Activated naive CD4-positive, alpha-beta T cell treated with anti-CD3 and anti-CD28 coated beads, Interleukin-2, amount 10 ng/mL, durations not matched to agents 7 days and 5 days (primary cell): ENCODE measurements around the gene KSR1.

ENCODE experiments used
- CTCF ChIA-PET: fragments of 350-600 bp; sonication (Branson Sonifier 250); formaldehyde crosslinking; loops from one replicate; lab custom pipeline; 2021; ENCODE audit warnings: antibody characterized with exemption; lab: Charles Lee
- DNase-seq: peaks from one replicate; pipeline ENCODE4 v3.0.0-alpha.2; 2020
- H3K27ac Mint-ChIP-seq: one replicate; pipeline ENCODE4 v1.8.0; 2021; ENCODE audit warnings: mild to moderate bottlenecking, moderate library complexity, mixed read lengths
- H3K27me3 Mint-ChIP-seq: one replicate; pipeline ENCODE4 v1.8.0; 2021; ENCODE audit warnings: mild to moderate bottlenecking, mixed read lengths
- H3K36me3 Mint-ChIP-seq: one replicate; pipeline ENCODE4 v1.8.0; 2021; ENCODE audit warnings: mixed read lengths
- H3K4me1 Mint-ChIP-seq: one replicate; pipeline ENCODE4 v1.8.0; 2021; ENCODE audit warnings: mixed read lengths
- H3K4me3 Mint-ChIP-seq: one replicate; pipeline ENCODE4 v1.8.0; 2021; ENCODE audit warnings: mild to moderate bottlenecking, moderate library complexity, mixed read lengths
- H3K9me3 Mint-ChIP-seq: one replicate; pipeline ENCODE4 v1.8.0; 2021; ENCODE audit warnings: mixed read lengths

The KSR1 gene

DNA sequence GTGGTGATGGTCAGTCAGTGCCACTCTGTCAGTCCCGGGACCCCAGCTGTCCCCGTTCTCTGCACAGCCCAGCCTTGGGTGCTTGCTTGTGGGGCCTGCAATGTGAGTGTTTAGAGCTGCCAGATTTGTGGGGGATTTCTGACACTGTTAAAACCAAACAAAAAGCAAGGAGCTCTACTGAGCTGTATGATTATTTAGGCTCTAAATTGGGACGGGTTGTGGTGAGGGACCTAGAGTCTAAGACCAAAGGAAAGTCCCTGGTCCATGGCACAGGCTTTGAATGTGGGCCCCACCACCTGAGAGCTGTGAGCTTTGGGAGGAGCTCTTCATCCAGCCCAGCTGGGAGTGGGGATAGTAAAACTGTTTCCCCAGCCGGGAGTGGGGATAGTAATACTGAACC lies 63.3 kb downstream of the KSR1 start:
- Mint-ChIP-seq H3K27ac (no peak overlapping the region), H3K4me3 (no peak overlapping the region), H3K9me3 (no peaks in the 10 kb centered on the region), H3K4me1 (peaks cover 33% of the 10 kb centered on the region), H3K27me3 (no peaks in the 10 kb centered on the region), H3K36me3 (no peaks in the 10 kb centered on the region)
- CTCF ChIA-PET = interaction anchor here (1.1 kb wide), 1 partner anchor 50 kb away, joined by 3 read pairs; no protein-coding TSS in a partner anchor
- no peak for DNase-seq

DNA sequence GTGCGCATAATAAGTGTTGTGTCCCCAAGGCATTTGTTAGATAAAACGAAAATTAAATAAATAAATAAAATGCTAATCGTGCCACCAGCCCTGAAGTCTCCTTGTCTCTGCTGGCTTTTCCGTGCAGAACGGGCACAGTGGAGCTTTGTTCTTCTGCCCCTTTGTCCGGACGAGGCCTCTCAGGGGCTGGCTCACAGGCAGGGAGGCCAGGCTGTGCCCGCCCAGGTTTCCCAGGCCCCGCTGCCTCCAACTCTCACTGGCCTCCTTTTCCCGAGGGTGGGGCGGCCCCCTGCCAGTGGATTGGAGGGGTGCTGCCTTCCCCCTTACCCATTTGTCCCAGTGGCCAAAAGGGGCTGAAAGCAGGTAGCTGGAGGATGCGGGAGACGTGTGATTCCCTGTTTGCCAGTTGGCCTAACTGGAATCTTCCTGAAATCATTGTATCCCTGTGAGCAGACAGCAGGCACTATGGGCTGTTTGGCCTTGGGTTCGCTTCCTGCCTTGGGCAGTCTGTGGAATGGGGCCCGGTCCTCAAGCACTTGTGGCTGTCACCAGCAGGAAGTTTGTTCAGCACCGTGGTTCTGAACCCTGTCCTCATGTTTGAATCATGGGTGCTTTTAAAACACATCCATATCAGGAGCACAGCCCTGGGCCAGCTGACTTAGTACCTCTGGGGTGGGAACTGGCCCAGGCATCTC lies 64.4 kb downstream of the KSR1 start:
- Mint-ChIP-seq H3K27ac (peak overlapping the region; percentile 25), H3K4me1 (peaks cover 41% of the 10 kb centered on the region), H3K4me3 (no peak overlapping the region), H3K36me3 (no peaks in the 10 kb centered on the region), H3K27me3 (no peaks in the 10 kb centered on the region), H3K9me3 (no peaks in the 10 kb centered on the region)
- CTCF ChIA-PET = interaction anchor here (1.0 to 1.1 kb wide), 2 partner anchors 14 to 49 kb away, joined by 3 read pairs; no protein-coding TSS in a partner anchor
- no peak for DNase-seq

DNA sequence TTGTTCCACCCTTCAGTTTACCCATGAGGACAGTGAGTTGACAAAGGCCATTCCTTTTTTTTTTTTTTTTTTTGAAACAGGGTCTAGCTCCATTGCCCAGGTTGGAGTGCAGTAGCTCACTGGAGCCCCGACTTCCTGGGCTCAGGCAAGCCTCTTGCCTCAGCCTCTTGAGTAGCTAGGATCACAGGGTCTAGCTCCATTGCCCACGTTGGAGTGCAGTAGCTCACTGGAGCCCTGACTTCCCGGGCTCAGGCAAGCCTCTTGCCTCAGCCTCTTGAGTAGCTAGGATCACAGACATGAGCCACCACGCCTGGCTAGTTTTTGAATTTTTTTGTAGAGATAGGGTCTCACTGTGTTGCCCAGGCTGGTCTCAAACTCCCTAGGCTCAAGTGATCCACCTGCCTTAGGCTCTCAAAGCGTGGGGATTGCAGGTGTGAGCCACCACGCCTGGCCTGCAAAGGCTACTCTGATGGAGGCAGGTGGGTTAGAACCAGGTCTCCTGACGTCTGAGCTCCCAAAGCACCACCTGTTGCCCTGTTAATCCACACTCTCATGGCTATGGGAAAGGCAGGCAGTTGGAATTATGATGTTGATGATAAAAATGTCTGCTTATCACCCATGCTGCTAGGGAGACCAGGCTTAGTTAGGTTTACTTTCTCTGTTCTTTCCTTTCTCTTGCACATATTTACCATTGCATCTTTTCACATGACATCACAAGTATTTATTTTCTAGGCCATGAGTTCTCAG lies 65.2 kb downstream of the KSR1 start:
- Mint-ChIP-seq H3K36me3 (peaks cover 1% of the 10 kb centered on the region), H3K27ac (no peak overlapping the region), H3K27me3 (no peaks in the 10 kb centered on the region), H3K9me3 (no peaks in the 10 kb centered on the region), H3K4me1 (peaks cover 47% of the 10 kb centered on the region), H3K4me3 (no peak overlapping the region)
- no peak for DNase-seq
- CTCF ChIA-PET = interaction anchor here (1.0 kb wide), 1 partner anchor 14 kb away, joined by 3 read pairs; no protein-coding TSS in a partner anchor

DNA sequence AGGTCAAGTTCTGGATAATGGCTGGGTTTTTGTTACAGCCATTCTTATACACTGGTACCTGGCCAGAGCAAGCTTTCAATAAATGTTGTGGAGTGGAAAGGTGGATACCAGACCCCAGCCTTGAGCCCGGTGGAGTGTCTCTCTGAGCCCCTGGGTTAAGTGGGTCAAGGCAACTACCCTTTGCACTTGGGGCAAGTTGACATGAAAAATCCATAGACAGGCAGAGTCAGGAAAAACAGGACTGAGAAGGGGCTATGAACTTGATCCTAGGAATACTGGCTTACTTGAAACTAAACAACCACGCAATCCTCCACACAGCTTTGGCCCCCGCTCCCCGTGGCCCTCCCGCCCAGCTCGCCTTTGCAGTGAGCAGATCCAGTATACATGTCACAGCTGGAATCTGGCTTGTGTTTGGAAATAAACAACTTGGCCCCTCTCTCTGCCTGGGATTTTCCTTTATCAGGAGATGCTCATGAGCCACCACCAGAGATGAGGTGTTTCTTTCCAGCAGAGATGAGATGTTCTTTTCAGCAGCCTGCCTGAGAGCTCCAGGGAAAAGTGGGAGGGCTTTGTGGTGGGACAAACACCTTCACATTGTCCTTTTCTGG lies 65.9 kb downstream of the KSR1 start:
- no peaks in the 10 kb centered on the region for H3K27me3 Mint-ChIP-seq

DNA sequence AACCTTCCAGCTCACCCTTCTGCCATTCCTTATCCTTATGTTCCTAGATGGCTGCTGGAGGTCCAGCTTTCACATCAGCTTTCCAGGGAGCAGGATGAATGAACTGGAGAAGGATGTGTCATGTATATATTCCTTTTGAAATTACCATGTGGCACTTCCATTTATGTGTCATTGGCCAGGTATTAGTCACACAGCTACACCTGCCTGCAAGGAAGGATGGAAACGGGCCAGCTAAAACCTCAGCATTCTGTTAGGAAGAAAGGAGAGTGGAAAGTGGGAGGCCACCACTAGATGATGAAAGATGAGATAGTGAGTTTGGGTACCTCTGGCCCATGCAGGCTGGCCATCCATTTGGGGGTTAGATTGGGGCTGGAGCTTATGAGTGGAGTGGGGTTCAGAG lies 67.5 kb downstream of the KSR1 start:
- Mint-ChIP-seq H3K4me1 (peaks cover 62% of the 10 kb centered on the region), H3K27me3 (no peaks in the 10 kb centered on the region), H3K4me3 (no peak overlapping the region), H3K9me3 (no peaks in the 10 kb centered on the region), H3K27ac (no peak overlapping the region), H3K36me3 (peaks cover 3% of the 10 kb centered on the region)
- CTCF ChIA-PET = interaction anchor here (1.2 to 1.3 kb wide), 2 partner anchors 11 to 56 kb away, joined by 3 to 6 read pairs; no protein-coding TSS in a partner anchor
- no peak for DNase-seq

More for the DNA sequence above, 65.9 kb downstream of the KSR1 start:
- no peak overlapping the region for H3K27ac Mint-ChIP-seq
- DNase-seq = no peak
- H3K36me3 Mint-ChIP-seq = peaks cover 3% of the 10 kb centered on the region
- no peak overlapping the region for H3K4me3 Mint-ChIP-seq
- CTCF ChIA-PET = no interaction called here
- peaks cover 54% of the 10 kb centered on the region for H3K4me1 Mint-ChIP-seq
- H3K9me3 Mint-ChIP-seq = no peaks in the 10 kb centered on the region

DNA sequence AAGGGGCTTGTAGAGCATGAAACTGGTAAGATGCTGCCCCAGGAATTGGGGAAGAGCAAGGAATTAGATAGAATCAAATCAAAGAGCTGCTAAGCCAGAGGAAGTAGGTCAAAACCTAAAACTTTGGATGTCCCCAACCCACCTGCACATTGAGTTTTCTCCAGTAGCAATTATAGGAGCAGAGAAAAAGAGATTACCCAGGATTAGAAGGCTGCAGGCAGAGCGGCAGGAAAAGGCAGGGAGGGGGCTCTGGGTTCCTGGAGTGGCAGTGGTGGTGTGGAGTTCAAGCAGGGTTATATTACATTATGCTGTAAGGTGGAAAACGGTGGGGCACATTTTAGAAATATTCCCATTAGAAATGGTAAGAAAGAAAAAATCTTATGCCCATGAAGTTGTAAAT lies 68.3 kb downstream of the KSR1 start:
- Mint-ChIP-seq H3K36me3 (peaks cover 4% of the 10 kb centered on the region), H3K9me3 (no peaks in the 10 kb centered on the region), H3K27me3 (no peaks in the 10 kb centered on the region), H3K4me1 (peaks cover 68% of the 10 kb centered on the region), H3K27ac (no peak overlapping the region), H3K4me3 (no peak overlapping the region)
- no peak for DNase-seq
- CTCF ChIA-PET = interaction anchor here (1.2 to 1.3 kb wide), 2 partner anchors 12 to 55 kb away, joined by 3 to 6 read pairs; no protein-coding TSS in a partner anchor

DNA sequence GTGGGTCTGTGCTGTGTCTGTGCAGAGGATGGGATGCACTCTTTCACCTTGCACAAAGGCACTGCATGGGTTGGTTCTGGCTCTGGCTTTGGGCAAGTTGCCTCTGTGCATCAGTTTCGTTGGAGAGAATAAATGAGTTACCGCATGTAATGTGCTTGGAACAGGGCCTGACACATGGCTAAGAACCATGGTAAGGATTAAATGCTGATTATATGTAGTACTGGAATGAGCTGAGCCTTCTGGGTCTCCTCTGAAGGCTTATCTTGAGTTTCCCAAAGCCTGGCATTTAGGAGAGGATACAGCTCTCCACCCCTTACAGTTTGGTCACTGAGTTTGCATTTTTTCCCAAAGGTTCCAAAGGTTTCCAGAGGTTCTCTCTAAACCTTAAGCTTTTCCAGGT lies 69.1 kb downstream of the KSR1 start:
- Mint-ChIP-seq H3K4me1 (peaks cover 72% of the 10 kb centered on the region), H3K27ac (no peak overlapping the region), H3K27me3 (no peaks in the 10 kb centered on the region), H3K36me3 (peaks cover 6% of the 10 kb centered on the region), H3K4me3 (no peak overlapping the region), H3K9me3 (no peaks in the 10 kb centered on the region)
- no peak for DNase-seq
- CTCF ChIA-PET = no interaction called here

DNA sequence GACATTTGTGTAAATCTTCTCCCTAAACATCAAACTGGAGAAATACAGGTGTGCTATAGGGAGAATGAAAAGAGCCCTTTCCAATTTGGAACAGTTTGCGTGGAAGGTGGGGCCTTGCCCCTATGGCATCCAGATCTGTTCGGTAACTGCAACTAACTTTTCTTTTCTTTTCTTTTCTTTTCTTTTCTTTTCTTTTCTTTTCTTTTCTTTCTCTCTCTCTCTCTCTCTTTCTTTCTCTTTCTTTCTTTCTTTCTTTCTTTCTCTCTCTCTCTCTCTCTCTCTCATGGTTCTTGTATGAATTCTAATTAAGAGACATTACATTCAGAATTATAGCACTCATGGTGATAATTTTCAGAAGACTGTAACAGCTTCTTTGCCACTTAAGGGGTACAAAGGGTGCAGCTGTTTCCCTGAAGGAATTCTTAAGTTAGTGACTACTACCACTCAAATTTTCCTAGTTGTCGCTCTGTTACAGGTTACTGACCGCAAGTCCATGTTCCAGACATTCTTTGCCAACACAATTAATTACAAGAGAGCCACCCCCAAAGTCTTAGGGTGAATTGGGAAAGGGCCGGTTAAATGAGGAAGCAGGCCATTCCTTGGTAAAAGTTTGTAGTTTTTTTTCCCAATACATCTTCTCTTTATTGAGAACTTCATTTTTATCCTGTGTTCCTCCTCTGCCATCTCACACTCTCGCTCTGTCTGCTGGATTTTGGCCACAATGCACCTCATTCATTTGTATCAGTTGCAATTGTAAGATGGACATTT lies 69.8 kb downstream of the KSR1 start:
- DNase-seq = no peak
- H3K4me1 Mint-ChIP-seq = peaks cover 74% of the 10 kb centered on the region
- no peaks in the 10 kb centered on the region for H3K9me3 Mint-ChIP-seq
- H3K27me3 Mint-ChIP-seq = no peaks in the 10 kb centered on the region
- CTCF ChIA-PET = interaction anchor here (1.0 to 1.7 kb wide), 3 partner anchors 16 to 63 kb away, joined by 3 to 4 read pairs (median 3); no protein-coding TSS in a partner anchor
- H3K4me3 Mint-ChIP-seq = no peak overlapping the region
- H3K27ac Mint-ChIP-seq = peak overlapping the region; percentile 67
- H3K36me3 Mint-ChIP-seq = peaks cover 8% of the 10 kb centered on the region

DNA sequence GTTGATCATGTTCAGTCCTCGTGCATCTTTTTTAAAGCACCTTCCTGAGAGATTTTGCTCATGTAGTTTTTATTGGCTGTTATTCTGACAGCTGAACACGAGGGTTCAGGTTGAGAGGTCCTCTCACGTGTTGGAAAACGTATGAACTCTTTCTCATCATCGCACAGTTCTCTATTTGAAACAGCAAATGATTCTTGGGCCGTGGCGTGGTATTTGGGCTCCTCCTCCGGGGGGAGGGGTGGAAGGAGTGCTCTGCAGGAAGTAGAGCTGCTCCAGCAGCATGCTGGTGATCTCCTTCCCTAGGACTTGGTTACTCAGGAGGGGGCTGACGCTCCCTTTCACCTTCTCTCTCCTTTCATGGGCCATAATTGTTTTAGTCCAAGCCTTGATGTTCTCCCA lies 70.4 kb downstream of the KSR1 start:
- Mint-ChIP-seq H3K4me1 (peaks cover 78% of the 10 kb centered on the region), H3K4me3 (peak overlapping the region; percentile 10), H3K27me3 (no peaks in the 10 kb centered on the region), H3K36me3 (peaks cover 8% of the 10 kb centered on the region), H3K27ac (peak overlapping the region; percentile 67), H3K9me3 (no peaks in the 10 kb centered on the region)
- CTCF ChIA-PET = interaction anchor here (0.9 to 1.7 kb wide), 4 partner anchors 16 to 146 kb away, joined by 3 to 4 read pairs (median 3); no protein-coding TSS in a partner anchor
- peak; percentile 70 for DNase-seq

DNA sequence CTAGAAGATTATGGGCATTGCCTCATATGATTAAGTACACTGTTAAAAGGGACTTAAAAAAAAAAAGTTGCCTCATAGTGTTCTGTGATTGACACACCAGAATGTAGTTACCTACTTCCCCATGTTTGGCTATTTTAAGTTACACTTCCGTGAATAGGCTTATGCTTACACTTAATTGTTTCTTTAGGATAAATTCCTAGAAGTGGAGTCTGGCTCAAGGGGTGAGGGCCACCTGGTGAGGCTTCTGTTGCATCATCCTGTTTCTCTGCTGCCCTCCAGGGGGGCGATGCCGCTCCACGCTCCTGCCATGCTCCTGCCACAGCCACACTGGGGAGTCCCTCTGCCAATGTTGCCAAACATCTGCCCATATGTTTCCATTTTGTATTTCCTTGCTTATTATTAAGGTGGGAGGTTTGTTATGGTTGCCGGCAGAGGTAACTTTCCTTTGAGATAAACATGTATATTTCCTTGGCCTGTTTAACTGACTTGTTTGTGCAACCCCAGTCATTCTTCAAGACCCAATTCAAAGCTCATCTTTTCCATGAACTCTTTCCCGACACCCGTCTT lies 73.1 kb downstream of the KSR1 start:
- Mint-ChIP-seq H3K9me3 (no peaks in the 10 kb centered on the region), H3K4me1 (peaks cover 86% of the 10 kb centered on the region), H3K27me3 (no peaks in the 10 kb centered on the region), H3K36me3 (peaks cover 8% of the 10 kb centered on the region), H3K27ac (peak overlapping the region; percentile 47), H3K4me3 (no peak overlapping the region)
- CTCF ChIA-PET = interaction anchor here (0.9 to 1.1 kb wide), 2 partner anchors 70 to 73 kb away, joined by 3 to 5 read pairs; partner anchors contain the start of gene KSR1
- peak; percentile 56 for DNase-seq

DNA sequence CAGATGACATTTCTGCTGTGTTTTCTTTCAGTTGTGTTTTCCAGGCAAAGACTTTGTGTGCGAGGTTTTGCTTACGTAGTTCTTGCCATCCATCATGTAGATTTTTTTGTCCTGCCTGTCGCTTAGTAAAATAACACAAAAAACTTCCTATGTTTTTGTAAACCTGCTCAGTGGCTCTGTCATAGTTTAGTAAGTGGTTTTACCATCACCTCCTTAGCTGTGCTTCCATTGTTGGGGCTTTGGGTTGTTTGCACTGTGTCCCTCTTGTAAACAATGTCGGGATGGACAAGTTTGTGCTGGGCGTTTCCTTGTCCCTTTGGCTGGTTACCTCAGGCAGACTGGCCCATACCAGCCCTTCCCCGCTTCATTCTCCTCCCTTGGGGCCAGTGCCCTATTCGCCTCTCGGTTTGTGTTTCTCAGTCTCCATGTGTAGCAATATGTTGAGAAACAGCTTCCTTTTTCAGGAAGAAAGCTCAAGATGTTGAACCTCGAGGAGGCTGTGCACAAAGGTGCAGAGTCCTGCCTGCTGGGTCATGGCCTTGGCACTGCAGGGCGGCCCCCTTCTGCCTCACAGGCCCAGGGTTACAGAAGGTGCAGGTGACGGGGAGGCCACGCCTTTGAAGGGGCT lies 74.6 kb downstream of the KSR1 start:
- H3K4me1 Mint-ChIP-seq = peaks cover 77% of the 10 kb centered on the region
- CTCF ChIA-PET = no interaction called here
- peak overlapping the region; percentile 83 for H3K27ac Mint-ChIP-seq
- peaks cover 8% of the 10 kb centered on the region for H3K36me3 Mint-ChIP-seq
- H3K4me3 Mint-ChIP-seq = no peak overlapping the region
- H3K27me3 Mint-ChIP-seq = no peaks in the 10 kb centered on the region
- H3K9me3 Mint-ChIP-seq = no peaks in the 10 kb centered on the region
- DNase-seq = no peak

DNA sequence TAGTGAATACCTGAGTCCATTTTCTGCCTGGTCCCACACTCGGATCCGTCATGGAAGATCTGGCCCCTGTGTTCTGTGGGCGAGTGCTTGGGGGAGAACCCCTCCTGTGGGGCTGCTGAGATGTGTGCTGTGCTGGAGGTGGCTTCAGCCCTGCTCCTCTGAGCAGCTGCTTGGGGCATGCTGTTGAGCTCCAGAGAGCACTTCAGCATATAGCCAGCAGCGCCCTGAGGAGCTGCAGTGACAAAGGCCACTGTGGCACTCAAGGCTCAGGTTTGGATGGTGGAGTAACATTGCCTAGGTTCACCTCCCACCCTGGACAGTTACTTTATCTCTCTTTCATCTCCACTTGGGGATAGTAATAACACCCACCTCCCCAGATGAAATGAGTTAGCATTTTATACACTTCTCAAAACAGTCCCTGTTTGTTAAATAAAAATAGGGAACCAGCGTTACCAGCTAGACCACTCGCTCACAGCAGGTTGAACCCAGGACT lies 75.3 kb downstream of the KSR1 start:
- no peak overlapping the region for H3K4me3 Mint-ChIP-seq
- peaks cover 73% of the 10 kb centered on the region for H3K4me1 Mint-ChIP-seq
- no peaks in the 10 kb centered on the region for H3K9me3 Mint-ChIP-seq
- H3K36me3 Mint-ChIP-seq = peaks cover 6% of the 10 kb centered on the region
- H3K27ac Mint-ChIP-seq = no peak overlapping the region
- CTCF ChIA-PET = no interaction called here
- H3K27me3 Mint-ChIP-seq = no peaks in the 10 kb centered on the region
- DNase-seq = no peak
